Measurements from ENCODE around the gene MYCBP2.
"Not testable (repeated sequence)": the region's sequence is repeated elsewhere in the genome, so short reads cannot be mapped to it uniquely, and the experiment has no call there.

Gene MYCBP2, protein sequence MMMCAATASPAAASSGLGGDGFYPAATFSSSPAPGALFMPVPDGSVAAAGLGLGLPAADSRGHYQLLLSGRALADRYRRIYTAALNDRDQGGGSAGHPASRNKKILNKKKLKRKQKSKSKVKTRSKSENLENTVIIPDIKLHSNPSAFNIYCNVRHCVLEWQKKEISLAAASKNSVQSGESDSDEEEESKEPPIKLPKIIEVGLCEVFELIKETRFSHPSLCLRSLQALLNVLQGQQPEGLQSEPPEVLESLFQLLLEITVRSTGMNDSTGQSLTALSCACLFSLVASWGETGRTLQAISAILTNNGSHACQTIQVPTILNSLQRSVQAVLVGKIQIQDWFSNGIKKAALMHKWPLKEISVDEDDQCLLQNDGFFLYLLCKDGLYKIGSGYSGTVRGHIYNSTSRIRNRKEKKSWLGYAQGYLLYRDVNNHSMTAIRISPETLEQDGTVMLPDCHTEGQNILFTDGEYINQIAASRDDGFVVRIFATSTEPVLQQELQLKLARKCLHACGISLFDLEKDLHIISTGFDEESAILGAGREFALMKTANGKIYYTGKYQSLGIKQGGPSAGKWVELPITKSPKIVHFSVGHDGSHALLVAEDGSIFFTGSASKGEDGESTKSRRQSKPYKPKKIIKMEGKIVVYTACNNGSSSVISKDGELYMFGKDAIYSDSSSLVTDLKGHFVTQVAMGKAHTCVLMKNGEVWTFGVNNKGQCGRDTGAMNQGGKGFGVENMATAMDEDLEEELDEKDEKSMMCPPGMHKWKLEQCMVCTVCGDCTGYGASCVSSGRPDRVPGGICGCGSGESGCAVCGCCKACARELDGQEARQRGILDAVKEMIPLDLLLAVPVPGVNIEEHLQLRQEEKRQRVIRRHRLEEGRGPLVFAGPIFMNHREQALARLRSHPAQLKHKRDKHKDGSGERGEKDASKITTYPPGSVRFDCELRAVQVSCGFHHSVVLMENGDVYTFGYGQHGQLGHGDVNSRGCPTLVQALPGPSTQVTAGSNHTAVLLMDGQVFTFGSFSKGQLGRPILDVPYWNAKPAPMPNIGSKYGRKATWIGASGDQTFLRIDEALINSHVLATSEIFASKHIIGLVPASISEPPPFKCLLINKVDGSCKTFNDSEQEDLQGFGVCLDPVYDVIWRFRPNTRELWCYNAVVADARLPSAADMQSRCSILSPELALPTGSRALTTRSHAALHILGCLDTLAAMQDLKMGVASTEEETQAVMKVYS (N-terminal part only)

DNA sequence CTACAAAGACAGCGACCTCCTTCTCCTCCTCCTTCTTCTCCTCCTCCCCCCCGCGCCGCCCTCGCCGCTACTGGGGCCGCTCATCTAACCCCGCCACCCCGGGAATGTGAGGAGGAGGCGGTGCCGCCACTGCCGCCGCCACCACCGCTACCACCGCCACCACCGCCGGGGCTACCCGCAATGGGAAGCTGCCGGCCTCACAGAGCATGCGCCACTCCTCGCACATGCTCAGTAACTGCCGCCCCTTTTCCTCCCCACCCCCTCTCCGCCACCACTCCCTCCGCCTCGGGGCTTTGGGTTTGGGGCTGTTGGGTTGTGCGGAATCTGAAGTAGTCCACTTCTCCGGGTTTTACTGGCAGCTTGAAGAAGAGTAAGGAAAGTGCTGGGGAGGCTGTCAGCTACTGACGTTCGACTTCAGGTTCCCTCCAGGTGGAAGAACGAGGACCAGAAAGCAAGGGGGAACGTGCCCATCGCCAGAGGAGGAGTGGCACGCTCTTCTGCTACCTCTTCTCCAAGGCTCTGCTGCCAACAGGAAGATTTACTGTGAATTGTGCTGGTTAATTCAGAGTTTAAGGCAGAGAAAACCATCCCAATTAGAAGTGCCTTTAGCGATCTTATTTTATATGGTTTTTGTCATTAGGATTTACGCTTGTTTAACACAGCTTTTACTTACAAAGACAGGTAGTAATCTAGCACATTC lies at the start of gene MYCBP2:
Gene MYCBP2, minus strand, starts transcription at position 190 of the 700 bp plus-strand sequence. CDS start 319 bp downstream, outside the sequence.
- peak; percentile 95 for DNase-seq

DNA sequence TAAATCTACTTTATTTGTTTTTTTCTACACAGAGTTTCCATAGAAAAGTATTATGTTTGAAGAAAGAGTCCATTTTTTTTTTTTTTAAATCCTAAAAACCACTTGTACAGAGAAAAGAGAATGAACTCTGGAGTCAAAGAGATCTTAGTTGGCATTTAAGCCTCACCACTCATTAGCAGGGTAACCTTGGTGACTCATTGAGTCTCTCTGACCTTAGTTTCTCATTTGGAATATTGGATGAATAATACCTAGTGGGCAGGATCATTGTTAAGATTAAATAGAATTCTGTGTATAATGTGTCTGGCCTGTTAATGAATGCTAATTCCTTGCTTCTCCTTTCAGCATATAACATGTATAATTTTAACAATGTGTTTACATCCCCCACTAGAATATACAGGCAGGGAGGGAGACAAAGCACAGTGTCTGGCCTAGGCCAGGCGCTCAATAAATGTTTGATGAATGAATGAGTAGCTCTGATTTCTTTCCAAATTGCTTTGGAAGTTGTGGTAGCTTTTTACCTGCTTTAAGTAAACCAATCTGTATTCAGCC lies 48.7 kb upstream of the MYCBP2 start:
- no peak for DNase-seq

DNA sequence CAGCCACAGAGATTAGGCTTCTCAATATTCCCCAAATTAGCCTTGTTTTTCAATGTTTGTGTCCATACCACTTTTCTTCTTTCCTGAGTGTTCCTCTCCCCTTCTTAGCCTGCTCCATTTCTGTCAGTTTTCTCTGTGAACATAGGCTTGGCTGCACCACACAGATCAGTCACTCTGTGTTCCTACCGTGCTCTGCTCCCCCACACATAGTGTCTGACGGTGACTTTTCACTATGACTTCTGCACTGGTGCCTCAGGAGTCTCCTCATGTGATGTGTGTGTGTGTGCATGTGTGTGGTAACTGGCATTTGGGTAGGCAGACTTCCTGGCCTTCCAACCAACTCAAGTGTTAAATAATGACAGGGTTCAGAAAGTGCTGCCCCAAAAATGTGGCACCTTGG lies 47.9 kb upstream of the MYCBP2 start:
- DNase-seq, result no peak

DNA sequence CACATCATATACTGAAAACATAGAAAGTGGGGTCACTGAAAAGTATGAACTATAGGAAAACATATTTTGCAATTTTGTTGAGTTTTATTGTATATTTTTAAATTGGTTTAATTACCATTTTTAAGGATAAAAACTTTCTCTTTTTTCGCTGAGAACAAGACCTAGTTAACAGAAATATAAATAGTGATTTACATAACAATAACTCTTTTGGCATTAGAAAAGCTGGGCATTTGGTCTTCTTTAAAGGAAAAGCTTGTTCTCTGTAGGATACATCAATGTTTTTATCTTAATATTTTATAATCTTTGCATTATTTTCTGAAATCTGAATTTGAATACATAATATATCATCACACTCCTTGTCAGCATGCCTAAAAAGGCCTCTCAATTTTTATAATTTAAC lies 47.4 kb upstream of the MYCBP2 start:
- no peak for DNase-seq

DNA sequence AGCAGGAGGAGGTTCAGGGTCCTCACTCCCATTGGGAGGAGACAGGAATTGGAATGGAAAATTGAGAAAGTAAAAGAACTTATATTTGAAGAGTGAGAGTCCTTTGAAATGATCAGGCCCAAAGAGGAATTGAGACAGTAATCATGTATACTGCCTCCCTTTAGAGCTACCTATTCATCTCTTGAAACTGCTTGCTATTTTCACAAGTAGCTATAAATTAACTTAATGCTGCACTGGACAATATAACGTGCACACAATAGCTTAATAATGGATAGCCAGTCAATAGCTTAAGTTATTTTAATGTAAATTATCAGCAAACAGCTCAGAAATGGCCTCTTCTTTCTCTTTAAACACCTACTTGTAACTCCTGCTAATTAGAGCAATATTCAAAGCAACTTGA lies 46.6 kb upstream of the MYCBP2 start:
- no peak for DNase-seq

DNA sequence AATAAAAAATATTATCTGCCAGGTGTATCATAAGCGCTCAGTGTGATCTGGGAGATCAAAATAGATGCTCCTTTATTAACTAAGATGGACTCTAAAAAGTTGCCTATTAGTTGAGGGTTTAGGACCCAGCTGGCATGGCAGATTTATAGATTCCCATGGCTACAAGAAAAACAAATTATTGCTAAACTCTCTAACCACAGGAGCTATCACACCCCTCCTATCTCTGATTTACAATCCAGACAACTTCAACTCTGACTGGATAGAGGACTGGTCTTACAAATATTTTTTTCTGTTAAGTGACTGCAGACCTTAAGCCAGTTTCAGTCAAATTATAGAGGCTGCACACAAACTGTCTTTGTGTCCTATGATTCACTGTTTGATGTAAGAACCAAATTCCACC lies 45.4 kb upstream of the MYCBP2 start:
- no peak for DNase-seq

DNA sequence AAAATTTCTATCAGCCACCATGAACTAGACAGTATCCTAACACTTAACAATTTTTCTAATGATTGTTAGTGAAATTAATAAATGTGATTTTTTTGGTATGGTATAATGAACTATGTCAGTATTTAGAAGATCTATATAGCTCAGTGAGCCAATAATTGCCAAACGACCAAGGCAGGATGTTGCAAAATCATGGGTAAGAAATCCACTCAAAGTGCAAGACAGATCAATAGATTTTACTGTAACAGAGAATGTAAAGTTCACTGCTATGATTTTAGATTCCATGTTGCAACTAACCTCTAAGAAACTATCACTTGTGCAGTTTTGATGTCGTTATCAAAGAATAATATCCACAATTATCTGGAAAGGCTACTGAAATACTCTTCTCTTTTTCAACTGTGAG lies 44.0 kb upstream of the MYCBP2 start:
- DNase-seq, result no peak

DNA sequence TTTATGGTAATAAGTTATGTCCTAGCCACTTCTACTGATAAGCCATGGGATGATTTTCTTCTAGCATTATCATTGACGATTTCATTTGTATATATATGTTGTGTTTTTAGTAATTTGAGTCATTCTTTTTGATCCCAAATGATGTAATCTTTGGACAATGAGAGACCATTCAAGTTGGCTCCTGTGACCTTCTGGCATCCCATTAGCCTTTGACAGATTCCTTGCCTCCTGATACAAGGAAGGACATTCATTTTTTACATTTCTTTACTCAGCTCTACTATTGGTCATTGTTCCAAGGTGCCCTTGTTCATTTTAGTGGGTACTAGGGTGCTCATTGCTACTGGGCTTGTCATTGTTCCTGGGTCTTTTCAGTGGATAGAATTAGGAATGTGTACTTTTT lies 35.3 kb upstream of the MYCBP2 start:
- DNase-seq, result no peak

DNA sequence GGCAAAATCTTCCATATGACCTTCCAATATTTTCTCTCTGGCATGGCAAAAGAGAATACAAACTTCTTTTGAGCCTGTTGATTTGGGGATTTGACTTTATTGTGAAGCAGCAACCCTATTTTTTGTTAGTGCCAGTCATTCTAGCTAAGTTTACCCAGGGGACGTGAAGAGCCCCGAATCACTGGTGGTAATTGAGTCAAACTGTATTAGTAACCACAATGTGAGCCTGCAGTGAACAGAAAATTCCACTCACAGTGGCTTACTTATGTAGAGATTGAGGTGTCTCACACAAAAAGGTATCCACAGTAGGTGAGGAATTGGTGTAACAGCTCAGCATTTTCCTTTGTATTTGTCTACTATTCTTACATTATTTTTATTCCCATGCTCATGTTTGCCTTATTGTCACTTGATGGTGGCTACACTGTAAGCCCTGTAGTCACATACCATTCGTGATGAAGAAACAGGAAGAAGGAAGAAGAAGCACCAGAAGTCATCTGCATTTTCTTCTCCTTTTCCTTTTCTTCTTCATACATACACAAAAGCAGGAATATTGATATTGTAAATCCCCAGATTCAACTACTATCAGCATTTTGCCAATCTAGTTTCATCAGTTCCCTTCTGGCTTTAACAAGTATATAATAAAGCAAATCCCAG lies 33.3 kb upstream of the MYCBP2 start:
- no peak for DNase-seq

DNA sequence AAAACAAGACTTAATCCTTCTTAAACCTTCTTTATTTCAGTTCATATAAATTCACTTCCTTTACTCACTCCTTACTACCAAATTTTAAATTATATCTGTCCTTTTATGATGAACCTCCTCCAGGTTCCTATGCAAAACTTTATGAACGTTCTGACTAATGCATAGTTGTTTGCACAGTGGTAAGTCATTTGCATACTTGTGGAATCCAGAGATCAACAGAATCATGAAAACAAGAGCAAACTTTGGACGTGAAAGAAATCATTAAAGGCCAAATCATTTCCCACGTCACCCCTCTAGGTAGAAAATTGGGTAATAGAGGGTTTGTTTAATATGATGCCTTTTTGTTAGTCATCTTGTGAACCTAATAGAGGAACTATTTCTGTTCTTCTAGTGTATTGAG lies 32.3 kb upstream of the MYCBP2 start:
- DNase-seq, result no peak

DNA sequence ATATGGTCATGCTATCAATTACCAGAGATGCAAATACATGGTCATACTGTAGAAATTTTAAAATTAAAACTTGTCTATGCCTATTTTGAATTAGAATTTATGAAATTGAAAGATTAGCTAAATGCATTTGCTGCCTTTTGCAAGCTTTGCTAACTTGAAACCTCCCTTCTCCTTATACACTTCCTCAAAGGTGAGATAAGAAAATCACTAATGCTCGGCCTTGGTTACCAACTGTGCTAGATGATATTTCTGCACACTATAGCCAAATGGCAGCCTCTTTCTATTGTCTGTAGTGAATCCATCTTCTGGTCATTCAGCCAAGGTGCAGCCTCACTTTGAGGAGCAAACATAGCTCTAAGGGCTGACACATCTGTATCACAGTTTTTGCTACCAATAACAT lies 31.1 kb upstream of the MYCBP2 start:
- no peak for DNase-seq

DNA sequence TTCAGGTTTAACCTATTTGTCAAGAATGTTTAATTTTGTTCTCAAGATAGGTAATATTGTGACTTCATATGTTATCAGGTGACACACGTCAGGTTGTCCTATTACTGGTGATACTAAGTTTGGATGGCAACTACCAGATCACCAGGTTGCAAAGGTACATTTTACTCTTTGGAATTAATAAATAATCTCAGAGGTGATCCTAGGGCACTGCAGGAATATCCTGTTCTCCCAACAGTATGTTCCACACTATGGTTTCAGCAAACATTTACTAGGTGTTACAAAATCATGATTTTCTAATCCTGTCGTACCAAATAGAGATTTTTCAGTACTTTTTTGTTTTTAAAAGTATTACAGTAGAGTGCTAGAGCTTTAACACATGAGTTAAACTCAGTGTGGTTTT lies 29.3 kb upstream of the MYCBP2 start:
- no peak for DNase-seq

DNA sequence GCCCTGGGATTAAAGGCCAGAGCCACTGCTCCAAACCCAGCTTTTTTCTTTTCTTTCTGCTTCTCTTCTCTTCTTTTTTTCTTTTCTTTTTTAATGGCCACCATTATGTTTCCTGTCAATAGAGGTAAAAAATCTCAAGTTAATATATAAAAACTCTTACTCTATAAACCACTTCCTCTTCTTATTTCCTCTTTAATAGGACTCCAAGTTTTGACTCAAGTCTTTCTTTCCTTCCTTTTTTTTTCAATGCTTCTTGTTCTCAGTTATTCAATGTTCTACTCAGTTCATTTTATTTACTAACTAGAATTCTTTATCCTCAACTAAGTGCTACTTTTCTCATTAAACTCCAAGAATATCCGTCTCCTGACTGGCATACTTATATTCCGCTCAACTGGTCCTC lies 27.1 kb upstream of the MYCBP2 start:
- no peak for DNase-seq

DNA sequence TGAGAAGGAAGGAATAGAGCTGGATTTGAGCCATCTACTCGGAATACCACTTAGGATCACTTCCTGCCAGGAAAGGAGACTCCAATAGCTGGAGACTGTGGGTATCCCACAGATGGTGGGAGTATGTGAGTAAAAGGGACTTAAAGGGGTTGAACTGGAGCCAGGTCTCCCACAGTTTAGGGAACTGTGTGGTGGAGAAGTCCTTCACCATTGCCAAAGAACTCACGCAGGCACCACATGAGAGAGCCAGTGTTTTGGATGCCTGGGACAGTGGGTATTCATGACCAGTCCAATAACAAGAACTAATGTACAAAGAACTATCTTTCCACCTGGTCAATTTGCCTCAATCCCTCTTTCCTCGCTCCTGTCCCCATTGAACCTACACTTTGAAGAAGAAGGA lies 24.4 kb upstream of the MYCBP2 start:
- DNase-seq, result no peak

DNA sequence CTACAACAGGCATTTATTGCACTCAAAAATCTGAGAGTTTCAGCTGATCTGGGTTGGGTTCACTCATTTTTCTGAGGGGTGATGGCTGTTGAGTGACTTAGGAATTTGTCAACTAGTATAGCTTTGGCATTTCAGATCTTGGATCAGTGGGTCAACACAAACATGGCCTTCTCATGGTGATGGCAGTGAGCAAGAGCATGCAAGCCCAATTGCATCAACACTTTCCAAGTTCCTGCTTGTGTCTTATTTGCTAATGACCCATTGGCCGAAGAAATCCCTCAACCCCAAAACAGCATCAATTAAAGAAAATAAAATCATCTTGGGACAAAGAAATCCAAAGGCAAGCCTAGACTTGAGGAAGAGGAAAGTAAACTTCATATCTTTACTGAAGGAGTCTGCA lies 23.9 kb upstream of the MYCBP2 start:
- no peak for DNase-seq

DNA sequence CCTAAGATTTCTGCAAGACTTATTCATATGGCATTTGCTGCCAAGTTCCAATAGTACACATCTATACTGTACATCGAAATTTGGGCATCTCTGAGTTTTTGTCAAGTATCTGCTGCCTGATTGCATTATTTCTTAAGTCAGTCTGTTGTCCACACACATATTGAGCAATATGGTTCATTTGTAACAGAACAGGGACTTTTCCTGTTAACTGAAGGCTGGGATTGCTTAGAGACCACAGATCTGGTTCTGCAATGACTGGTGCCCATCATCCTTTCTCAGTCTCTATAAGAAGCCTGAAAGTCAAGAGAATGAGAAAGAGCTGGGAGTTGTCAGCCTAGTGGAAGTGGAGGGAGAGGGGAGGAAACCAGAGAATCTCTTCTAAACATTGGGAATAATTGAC lies 22.5 kb upstream of the MYCBP2 start:
- no peak for DNase-seq

DNA sequence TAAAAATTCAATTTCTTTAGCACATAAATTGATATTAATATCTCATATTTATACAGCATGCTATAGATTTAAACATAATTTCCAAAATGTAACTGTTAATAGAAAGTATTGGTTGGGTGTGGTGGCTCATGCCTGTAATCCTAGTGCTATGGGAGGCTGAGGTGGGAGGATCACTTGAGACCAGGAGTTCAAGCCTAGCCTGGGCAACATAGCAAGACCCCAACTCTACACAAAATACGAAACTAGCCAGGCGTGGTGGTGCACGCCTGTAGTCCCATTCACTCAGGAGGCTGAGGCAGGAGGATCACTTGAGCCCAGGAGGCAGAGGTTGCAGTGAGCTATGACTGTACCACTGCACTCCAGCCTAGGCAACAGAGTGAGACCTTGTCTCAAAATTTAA lies 20.5 kb upstream of the MYCBP2 start:
- not testable (repeated sequence) for DNase-seq

DNA sequence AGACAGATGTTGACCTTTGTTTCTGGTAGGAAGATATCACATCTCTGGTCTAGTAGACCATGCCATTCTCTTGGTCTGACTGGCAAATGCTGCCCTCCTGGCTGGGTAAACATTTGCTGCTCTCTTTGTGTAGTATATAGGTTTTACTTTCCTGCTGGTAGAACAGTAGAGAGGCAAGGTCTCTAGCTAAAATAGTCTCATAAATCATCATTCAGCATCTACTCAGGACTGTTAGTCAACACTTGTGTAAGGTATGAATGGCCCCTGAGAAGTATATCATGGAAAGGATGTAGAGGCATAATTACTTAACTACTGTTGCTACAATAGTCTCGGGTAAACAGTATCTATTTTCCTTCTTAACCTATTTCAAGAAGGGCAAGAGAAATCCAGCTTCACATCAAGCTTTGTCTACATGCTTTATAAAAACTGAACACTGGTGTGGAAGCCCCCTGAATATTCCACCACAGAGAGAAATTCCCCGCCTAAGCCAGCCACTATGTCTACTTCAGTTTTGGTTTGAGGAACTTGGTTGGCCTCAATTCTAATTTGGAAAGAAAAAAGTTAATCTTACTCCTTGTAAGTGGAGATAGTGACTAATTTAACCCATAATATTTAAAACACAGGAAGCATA lies 18.4 kb upstream of the MYCBP2 start:
- DNase-seq, result no peak

DNA sequence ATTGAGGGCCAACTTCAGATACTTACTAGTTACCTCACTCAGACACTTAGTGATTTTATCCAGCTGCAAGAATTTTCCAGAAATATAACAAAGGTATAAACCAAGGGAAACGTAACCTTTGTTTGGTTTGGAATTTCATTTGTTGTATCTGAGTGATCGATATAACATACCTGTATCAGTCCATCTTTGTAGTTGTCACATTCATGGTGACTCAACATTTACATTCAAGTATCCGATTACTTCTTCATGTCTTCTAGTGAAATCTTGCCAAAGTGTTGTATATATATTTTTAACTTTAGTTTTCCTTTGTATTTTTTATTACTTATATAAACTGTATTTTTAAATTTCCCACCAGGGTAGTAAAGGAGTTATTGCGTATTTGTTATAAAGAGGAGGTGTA lies 16.9 kb upstream of the MYCBP2 start:
- DNase-seq, result no peak

DNA sequence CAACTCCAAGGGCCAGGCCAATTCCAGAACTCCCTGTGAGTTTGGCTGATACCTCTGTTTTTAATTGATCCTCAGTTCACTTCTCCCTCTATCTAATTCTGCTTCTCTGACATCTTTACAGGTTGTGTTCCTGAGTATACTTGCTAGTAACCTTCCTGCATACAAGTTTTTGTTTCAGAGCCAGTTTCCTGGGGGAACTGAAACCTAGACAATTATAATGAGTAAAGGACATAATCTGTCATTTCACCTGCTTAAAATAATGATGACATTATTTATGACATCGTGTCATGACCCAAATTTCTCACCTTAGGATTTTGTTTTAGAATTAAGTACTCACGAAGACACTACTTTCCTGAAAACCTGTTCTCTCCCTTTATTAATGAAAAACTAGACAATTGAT lies 12.5 kb upstream of the MYCBP2 start:
- no peak for DNase-seq

DNA sequence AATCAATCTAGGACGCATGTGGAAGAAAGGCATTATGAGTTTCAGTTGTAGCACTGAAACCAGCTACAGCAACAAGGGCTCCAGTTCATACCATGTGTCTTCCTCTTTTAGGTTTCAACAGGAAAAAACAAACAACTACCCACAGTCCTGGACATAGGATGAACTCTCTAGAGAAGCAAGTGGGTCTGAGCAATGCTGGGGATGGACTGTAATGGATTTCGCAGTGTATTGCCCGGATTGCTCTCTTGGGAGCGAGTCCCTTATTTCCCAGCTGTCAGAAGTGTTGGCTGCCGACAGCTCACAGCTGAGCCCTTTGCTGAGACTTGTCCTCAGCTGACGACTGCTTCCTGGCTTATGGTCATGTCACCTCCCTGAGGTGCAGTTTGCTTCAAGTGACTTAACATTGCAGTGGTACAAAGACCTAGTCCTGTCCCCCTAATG lies 12.1 kb upstream of the MYCBP2 start:
- DNase-seq, result no peak
